NCI-H1105 (cell line): Measurements from ENCODE around the gene SMARCA1.
A peak's percentile ranks its signal among the peaks of the same experiment; 100 is the strongest.
"Not testable (repeated sequence)": the region's sequence is repeated elsewhere in the genome, so short reads cannot be mapped to it uniquely, and the experiment has no call there.

Experiments used
- DNase-seq: peaks from one replicate; lab custom pipeline; 2025; lab: John Stamatoyannopoulos, UW

SMARCA1 gene, protein sequence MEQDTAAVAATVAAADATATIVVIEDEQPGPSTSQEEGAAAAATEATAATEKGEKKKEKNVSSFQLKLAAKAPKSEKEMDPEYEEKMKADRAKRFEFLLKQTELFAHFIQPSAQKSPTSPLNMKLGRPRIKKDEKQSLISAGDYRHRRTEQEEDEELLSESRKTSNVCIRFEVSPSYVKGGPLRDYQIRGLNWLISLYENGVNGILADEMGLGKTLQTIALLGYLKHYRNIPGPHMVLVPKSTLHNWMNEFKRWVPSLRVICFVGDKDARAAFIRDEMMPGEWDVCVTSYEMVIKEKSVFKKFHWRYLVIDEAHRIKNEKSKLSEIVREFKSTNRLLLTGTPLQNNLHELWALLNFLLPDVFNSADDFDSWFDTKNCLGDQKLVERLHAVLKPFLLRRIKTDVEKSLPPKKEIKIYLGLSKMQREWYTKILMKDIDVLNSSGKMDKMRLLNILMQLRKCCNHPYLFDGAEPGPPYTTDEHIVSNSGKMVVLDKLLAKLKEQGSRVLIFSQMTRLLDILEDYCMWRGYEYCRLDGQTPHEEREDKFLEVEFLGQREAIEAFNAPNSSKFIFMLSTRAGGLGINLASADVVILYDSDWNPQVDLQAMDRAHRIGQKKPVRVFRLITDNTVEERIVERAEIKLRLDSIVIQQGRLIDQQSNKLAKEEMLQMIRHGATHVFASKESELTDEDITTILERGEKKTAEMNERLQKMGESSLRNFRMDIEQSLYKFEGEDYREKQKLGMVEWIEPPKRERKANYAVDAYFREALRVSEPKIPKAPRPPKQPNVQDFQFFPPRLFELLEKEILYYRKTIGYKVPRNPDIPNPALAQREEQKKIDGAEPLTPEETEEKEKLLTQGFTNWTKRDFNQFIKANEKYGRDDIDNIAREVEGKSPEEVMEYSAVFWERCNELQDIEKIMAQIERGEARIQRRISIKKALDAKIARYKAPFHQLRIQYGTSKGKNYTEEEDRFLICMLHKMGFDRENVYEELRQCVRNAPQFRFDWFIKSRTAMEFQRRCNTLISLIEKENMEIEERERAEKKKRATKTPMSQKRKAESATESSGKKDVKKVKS

DNA sequence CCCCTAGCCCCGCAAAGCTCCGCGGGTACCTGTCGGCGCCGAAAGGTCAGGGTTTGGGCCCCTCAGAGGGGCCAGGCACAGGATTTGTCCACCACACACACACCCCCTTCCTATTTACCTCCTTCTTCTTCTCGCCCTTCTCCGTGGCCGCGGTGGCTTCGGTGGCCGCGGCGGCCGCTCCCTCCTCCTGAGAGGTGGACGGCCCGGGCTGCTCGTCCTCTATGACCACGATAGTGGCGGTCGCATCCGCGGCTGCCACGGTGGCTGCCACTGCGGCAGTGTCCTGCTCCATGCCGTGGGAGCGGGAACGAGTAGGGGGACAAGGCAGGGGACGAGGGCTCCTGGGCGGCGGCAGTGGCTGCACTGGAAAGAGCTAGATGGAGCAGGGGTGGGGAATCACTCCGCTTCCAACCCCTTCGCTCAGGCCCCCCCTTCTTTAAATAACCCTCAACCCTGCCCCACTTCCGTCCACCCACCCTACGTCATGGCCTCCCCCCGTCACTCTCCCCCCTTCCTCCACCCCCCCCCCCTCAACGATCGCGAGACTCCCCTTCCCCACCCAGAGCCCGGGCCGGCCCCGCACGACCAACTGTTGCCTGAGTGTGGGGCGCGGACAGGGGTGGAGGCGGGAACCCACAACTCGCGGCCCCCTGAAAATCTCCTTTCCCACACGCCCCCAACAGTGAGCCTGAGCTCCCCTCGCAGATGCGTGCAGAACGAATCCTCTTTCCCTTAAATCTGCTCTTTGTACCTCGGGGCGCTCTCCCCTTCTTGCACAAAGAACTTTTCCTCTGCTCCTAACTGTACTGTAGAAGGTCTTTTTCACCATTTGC, at the start of gene SMARCA1:
Gene SMARCA1 (minus strand): TSS at position 412 of the 833 bp plus-strand sequence. CDS start 120 bp downstream, at position 292.
- DNase-seq: no peak

DNA sequence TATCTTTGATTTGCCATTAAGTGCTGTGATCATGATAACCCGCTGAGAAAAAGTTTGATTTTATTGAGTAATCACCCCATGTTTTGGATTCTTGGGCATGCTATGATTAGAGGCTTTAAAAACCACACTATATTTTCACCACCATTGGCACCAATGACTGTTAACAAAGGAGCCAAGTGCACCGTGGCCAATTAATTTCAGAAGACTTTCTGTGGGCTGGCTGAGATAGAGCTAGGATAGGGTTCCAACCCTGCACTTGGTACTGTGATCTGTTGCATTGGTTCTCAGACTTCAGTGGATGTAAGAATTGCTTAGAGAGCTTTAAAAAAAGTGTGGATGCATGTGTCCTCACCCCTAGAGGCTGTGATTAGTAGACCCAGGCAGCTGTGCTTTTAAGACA, 49.1 kb upstream of the SMARCA1 start:
- no peak for DNase-seq

DNA sequence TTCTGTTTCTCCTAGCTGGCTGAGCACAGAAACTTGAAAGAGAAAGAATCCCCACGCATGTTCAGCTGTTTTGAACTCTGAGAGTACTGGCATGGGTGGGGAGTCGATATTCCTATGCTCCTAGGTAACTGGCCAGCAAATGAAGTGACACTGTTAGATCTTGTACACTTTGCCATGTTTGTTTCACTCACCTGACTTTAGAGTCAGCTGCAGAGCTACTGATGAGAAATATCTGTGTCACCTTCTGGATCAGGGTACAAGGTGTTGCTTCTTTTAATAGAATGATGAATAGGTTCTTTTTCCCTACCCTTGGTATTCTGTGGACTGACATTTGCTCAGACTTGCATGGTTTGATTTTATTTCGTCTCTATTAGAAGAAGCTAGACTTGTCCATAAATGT, 45.1 kb upstream of the SMARCA1 start:
- DNase-seq: no peak

DNA sequence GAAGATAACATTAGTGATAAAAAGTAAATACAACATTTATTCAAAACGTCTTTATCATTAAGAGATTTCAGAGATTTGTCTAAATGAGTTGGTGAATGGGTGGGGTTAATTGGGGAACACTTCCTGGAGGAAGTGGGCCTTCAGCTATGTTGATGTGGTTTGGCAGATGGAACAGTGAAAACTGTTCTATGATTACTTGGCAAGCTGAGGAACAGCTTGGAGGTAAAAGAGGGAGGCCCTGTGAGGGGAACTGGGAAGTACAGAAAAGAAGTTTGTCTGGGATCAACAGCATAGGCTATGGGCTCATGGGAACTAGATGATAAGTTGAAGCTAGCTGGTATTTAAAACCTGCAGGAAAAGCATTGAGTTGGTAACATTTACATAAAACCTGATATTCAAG, 42.8 kb upstream of the SMARCA1 start:
- DNase-seq: no peak

DNA sequence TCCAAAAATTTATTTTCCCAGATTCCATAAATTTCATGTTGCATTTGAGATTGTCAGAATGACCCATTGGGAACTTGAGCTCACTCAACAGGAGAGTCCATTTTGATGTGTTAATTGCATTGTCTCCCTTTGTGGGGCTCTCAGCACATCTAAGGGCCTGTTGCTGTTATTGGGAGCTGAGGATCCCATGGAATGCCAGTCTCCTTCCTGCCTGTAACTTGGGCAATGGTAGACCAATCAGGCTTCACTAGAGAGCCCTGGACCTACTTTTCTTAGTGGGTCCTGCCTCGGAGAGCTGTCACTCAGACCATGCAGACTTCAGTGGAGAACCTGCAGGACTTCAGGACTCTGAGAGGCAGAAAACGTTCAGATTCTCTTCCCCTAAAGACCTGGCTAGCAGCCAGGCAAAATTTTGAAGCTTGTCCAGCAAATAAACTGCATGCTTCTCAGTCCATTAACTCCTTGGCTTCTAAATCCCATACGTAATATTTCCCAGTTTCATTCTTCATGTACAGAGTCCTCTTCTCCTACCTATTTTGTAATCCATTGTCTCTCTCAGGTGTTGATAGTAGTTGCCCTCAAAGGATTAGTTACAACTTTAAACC, 41.9 kb upstream of the SMARCA1 start:
- DNase-seq: no peak

DNA sequence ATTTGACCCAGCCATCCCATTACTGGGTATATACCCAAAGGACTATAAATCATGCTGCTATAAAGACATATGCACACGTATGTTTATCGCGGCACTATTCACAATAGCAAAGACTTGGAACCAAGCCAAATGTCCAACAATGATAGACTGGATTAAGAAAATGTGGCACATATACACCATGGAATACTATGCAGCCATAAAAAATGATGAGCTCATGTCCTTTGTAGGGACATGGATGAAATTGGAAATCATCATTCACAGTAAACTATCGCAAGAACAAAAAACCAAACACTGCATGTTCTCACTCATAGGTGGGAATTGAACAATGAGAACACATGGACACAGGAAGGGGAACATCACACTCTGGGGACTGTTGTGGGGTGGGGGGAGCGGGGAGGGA, 41.1 kb upstream of the SMARCA1 start:
- not testable (repeated sequence) for DNase-seq

DNA sequence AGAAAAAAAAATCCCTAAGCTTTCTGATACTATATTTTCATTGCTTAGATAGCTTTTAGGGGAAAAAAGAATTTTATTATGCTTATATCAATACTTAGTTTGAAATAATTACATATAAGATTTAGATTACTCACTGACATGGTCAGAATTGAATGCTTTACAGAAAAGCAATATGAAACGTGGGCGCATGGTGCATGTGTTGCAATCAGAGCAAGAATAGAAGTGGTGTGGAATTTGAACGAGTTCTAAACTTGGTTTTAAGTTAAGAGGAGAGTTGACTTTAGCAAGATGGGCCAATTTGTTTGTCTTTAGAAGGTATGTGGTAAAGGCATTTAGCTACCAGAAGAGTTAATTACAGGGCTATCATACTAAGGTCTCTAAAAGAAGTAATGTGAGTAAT, 38.2 kb upstream of the SMARCA1 start:
- no peak for DNase-seq

DNA sequence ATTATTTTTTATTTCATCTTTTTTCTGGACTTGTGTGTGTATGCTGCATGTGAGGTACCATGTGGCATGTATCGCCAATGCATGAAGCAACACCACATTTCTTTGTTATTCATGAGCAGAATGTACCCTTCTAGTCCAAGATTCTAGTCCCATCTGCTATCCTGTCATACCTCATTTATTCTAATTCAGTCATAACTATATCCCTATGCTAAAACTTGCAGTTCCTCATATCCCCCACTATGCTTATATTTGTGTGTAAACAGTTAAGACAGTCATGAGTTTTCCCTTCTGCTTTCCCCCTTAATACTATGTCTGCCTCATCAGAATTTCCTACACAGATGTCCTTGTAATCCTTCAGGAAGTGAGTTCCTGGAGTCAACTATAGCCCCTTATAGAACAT, 36.5 kb upstream of the SMARCA1 start:
- no peak for DNase-seq

DNA sequence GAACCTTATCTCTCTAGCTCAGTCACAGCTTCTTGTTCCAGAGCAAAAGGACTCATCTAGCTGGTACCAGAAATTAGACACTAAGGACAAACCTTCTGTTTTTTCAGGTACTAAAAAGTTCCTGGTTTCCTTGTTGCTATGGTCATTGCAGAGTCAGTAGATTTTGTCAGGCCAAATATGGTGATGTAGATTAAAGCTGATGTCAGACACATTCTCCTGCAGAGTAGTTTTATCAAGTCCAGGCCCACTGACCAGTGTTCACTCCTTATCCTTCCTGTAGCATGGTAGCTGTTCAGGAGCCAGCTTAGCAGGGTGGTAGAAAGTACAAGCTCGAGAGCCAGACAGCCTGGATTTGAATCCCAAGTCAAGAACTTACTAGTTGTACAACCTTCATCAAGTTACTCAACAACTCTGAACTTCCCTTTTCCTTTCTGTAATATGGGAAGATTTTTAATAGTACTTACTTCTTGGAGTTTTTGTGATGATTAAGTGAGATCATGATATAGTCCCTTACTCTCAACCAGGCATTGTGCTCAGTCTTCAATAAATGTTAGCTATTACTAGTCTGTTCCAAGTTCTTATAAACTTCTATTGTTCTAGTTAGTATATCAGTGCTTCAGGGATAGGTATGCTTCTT, 34.7 kb upstream of the SMARCA1 start:
- DNase-seq: no peak

DNA sequence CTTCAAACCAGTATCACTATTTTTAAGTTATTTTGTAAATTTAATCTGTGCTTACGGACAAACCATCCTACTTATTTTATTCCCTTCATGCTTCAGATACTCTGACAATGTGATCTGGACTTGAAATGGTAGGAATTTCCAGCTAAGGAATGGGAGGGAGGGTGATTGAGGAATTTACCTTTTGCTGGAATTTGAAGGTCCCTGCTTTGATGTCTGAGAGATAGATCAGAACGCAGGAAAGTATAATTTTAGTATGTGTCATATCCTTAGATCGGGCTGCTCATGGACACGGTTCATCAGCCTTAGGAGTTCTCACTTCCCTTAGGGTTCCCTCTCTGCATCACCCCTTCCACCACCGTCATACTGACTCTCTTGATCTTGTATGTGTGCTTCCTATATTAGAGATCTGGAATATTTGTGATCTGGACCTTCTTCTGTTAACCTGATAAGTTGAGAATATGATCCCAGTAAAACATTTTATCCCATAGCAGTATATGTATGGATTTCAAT, 33.6 kb upstream of the SMARCA1 start:
- no peak for DNase-seq

DNA sequence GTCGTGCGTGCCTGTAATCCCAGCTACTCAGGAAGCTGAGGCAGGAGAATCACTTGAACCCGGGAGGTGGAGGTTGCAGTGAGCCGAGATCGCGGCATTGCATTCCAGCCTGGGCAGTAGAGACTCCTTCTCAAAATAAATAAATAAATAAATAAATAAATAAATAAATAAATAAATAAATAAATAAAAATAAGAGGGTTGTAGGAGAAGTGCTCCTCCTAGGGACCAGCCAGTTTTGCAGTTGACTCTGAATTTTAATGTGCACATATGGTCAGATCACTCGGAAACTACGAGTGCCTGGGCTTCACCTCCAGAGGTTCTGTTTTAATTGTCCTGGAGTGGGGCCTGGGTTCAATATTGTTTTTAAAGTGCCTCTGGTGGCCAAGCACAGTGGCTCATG, 31.5 kb upstream of the SMARCA1 start:
- not testable (repeated sequence) for DNase-seq

DNA sequence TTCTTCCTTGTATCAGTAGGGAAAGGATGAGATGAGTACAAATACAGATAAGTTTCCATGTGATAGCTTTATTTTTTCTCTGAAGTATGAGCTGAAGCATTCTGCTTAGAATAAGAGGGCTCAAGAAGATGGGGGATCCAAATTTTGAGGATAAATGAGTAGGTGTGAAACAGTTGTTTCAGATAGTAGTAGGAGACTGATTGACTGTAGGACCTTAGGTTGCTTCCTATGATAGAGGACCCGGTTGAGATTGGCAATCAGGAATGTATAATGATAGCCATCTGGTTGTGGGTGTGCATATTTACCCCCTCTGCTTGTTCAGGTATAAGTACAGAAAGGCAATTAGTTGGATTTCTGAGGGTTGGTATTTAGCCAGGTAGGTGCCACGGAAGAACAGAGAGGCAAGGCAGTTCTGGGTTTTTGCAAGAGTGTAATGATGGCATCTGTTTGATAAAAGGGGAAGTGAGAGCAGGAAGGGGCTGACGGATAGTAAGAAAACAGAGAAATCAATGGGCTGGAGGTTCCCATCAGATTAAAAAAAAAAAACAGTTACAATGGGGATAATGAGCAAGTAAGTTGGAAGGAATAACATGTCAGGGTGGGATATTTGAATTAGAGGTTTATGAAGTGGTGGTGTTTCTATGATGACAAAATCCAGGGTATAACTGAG, 30.5 kb upstream of the SMARCA1 start:
- no peak for DNase-seq

DNA sequence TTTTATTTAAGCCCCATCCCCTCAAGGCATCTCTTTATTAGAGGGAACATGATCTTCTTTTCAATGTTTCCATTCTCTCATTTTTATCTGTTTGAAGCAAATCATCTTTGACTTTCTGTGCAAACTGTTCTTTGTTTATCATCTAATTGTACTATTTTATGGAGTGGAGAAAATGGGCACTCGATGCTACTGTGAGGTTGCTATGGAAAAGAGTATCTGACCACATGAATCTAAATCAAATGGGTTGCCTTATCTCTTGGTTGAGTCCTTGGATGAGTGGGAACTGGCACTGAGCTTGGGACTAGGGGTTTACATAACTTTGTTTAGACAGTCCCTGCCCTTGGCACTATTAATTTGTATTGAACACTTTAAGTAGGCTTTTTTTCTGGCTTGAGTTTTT, 25.8 kb upstream of the SMARCA1 start:
- DNase-seq: no peak

DNA sequence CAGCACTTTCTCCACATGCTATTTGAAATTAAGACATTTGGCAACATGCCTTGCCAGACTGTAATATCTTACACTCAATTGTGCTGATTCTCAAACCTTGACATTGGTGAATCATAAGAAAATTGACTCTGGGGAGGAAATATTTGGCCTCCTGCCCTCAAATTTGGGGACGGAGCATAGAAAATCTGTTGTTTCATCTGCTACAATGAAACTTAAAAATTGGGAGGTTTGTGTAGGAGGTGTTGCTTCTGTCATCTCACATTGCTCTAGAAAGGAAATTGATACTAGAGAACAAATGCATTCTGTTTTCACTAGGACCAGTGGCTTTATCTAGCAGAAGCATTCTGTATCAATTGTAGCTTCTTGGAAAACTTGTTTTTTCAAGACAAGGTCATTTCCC, 22.1 kb upstream of the SMARCA1 start:
- DNase-seq: no peak

DNA sequence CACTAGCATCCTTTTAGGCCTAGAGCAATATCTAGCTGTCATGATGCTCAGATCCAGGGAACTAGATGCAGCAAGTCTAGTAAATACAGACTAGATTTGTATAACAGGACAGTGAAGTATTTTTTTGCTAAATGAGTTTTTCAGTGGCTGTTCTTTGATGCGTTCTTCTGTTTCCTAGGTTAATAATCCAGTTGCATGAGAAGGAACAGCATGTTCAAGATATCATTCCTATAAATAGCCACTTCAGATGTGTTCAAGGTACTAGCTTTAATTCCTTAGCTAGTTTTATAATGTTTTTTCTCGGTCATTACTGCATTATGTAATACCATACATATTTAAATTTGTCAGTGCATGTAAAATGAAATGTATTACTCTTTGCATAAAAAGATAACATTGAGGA, 21.5 kb upstream of the SMARCA1 start:
- no peak for DNase-seq

DNA sequence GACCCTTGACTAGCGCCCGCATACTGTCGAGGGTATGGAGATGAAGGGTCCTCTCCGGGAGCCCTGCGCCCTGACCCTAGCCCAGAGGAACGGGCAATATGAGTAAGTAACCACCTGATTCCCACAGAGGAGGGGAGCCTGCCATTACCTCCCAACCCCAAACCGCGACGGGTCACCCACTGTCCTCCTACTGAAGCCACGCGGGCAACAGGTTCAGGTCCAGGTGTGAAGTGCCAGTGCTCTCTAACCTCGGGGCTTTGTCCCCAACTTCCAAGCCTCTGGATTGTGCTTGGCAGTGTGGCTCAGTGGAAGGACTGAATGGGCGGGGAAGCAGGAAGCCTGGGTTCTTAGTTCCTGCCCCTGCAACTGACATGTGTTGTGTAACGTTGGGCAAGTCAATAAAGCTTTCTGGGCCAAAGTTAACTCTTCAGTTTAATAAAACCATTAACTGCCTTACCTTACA, 17.5 kb upstream of the SMARCA1 start:
- DNase-seq: peak; percentile 4

DNA sequence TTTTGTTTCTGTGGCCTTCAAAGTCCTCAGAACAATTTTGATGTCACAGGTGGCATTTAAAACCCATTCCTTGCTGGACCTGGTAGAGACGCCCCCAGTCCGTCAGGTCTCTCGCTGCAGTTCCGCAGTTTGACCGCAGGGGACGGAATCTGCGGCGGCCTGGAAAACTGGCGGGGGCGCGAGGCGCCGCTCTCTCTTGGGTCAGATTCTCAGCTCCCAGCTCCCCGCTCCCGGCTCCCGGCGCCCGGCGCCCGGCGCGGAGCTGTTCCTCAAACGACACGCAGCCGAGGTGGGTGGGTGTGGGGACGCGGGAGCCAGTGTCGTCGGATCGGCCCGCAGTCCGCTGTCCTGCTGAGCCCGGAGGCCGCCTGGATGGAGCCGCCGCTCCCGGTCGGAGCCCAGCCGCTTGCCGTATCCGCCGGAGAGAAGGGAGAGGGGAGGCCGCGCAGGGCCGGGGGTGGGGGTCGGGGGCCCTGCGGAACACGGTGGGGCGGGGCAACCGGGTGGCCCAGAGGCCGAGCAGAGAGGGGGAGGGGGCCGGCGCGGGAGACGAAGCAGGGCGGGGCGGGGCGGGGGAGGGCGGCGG, 16.9 kb upstream of the SMARCA1 start, which contains the start of gene OCRL:
Gene OCRL (plus strand): TSS at position 192 of the 586 bp plus-strand sequence. CDS start 181 bp downstream, at position 373.
- DNase-seq: peak; percentile 48

DNA sequence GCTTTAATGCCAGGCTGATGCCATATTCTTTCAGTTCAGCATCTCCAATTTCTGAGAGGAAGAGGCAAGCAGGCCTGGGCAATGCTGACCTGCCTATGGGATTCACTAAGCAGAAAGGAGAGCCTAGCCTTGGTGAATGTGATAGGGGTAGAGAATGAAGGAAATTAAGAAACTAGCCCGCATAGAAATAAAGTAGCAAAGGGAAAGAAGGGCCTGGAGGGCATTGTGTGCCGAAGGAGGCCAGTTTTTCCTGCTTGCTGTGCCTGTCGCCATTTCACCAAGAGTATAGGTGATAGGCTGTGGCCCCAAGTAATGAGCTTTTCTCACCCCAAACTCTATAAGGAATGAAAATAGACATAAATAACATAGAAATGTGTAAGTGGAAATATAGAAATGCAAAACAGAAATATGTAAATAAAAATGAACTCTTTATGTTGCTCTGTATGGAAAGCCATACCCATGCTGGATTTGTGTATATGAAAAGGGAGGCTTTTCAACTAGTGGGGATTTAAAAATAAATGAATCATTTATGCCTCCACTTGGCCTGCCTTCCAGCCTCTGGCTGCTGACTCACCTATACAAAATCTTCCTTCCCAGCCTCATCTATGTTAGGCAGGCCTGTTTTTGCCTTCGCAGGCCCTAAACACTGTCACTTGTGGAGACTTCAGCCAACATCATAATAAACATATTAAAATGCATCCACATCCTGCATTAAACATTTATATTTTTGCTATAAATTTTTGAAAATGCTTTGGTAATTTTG, 11.7 kb upstream of the SMARCA1 start:
- no peak for DNase-seq

DNA sequence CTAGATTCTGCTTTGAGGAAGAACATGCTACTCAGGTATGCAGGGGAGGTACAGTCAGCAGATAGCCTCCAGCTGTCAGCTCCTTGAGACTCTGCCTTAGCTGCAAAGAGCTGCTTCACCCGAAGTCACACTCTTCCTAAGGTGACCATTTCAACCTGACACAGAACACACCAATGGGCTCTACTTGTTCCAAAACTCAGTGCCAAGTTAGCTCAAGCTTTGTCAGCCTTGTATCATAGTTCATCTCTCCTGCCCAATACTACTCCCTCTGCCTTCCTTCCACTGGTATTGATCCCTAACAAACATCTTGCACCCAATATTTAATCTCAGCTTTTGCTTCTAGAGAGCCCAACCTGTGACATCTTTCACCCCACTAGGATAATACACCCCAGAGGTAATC, 7.8 kb upstream of the SMARCA1 start:
- DNase-seq: no peak
